ENCODE data around the gene SH2B2.
"Not testable (repeated sequence)": the region's sequence is repeated elsewhere in the genome, so short reads cannot be mapped to it uniquely, and the experiment has no call there.

- not testable (repeated sequence) for TF ChIP-seq CTCF (IDR thresholded peaks at IDR 0.05; ENCODE audit: poor library complexity, severe bottlenecking); REST (IDR thresholded peaks at IDR 0.05; ENCODE audit: borderline replicate concordance)
Observed at GRCh38 chr7:102330666-102331460, 44.2 kb downstream of the SH2B2 start.

All from neural cell (in vitro differentiated cells).